HCT116 (cell line): Measurements from ENCODE around the gene CFAP91. TPM values are rescaled to one million over a fixed set of nuclear protein-coding genes. Genes with fewer than 3 reads are reported as not detected.
"Not testable (repeated sequence)": the region's sequence is repeated elsewhere in the genome, so short reads cannot be mapped to it uniquely, and the experiment has no call there.

Source experiments
- ATAC-seq: fragments of 200-7000 bp; cut with Tn5 transposase; 2 replicates; pipeline ENCODE4 v1.9.1; 2020; ENCODE audit warnings: mild to moderate bottlenecking, moderate library complexity
- BruUV-seq: library from RNA; stranded (reverse); fragments of 400-500 nt; replicated peaks from 2 replicates; lab custom pipeline; 2021; lab: Mats Ljungman, UMichigan
- CTCF ChIA-PET: fragments of 300-600 bp; sonication (Branson Sonifier 250); formaldehyde crosslinking; loops from one replicate; lab custom pipeline; 2021; ENCODE audit warnings: antibody characterized with exemption; lab: Charles Lee
- POLR2A ChIA-PET: fragments of 300-600, 350-600 bp; sonication (Branson Sonifier 250); formaldehyde crosslinking; loops from one replicate; lab custom pipeline; 2021; ENCODE audit warnings: antibody characterized with exemption; lab: Charles Lee
- RAD21 ChIA-PET, 2 experiments: fragments of 300-600 bp; sonication (Branson Sonifier 250); formaldehyde crosslinking; loops; one replicate each; lab custom pipeline; 2023; ENCODE audit warnings: low total read pairs in 2 of 2; ENCODE audit not compliant: uncharacterized antibody in 2 of 2, unreplicated experiment in 2 of 2, low non-redundant PET in 1 of 2; lab: Charles Lee
- DNase-seq: peaks from one replicate; pipeline ENCODE4 v3.0.0-alpha.2; 2010; ENCODE audit warnings: low read depth, low spot score
- H2AFZ ChIP-seq: fragments of 200-600 bp; shearing (Covaris generic), sonication (generic); 2 replicates; pipeline ENCODE4 v1.6.1; 2017; ENCODE audit warnings: low read depth, mixed run types, mixed read lengths, antibody characterized with exemption, low read length; ENCODE audit not compliant: poor library complexity, severe bottlenecking
- H3K27ac ChIP-seq: 2 replicates; pipeline ENCODE4 v1.5.1; 2012; ENCODE audit warnings: low read depth, low read length
- H3K27me3 ChIP-seq: fragments of 200-600 bp; sonication (generic); 2 replicates; pipeline ENCODE4 v1.6.1; 2016; ENCODE audit warnings: mixed run types, low read length, mixed read lengths; ENCODE audit not compliant: insufficient read depth
- H3K36me3 ChIP-seq, 2 experiments: fragments of 200-500 bp in 1 of 2; fragments of 200-600 bp in 1 of 2; sonication (Bioruptor generic) in 1 of 2; sonication (generic) in 1 of 2; 2 replicates each; pipeline versions ENCODE4 v1.5.1 to v1.6.1; 2014 to 2016; ENCODE audit warnings: low read length in 2 of 2, inconsistent platforms in 1 of 2, mixed read lengths in 1 of 2, mixed run types in 1 of 2; ENCODE audit not compliant: insufficient read depth in 2 of 2, control insufficient read depth in 1 of 2
- H3K4me1 ChIP-seq, 2 experiments: fragments of 200-600 bp in 1 of 2; sonication (generic) in 1 of 2; 2 replicates each; pipeline versions ENCODE4 v1.5.1 to v1.6.1; 2012 to 2017; ENCODE audit warnings: low read length in 2 of 2, inconsistent platforms in 1 of 2, mild to moderate bottlenecking in 1 of 2, mixed read lengths in 1 of 2, mixed run types in 1 of 2, moderate library complexity in 1 of 2; ENCODE audit not compliant: insufficient read depth in 2 of 2, control insufficient read depth in 1 of 2
- H3K4me2 ChIP-seq: fragments of 200-600 bp; sonication (generic); 2 replicates; pipeline ENCODE4 v1.6.1; 2017; ENCODE audit warnings: mixed run types, low read length, mixed read lengths
- H3K4me3 ChIP-seq, 2 experiments: fragments of 200-600 bp in 1 of 2; sonication (generic) in 1 of 2; replicated peaks in 1 of 2; 2 replicates each; pipeline ENCODE4 v1.5.1; 2011 to 2016; ENCODE audit warnings: low read length in 2 of 2, control low read depth in 1 of 2, low read depth in 1 of 2, mild to moderate bottlenecking in 1 of 2, mixed read lengths in 1 of 2, mixed run types in 1 of 2
- H3K79me2 ChIP-seq: fragments of 200-600 bp; sonication (generic); 2 replicates; pipeline ENCODE4 v1.6.1; 2017; ENCODE audit warnings: mild to moderate bottlenecking, mixed run types, low read length, moderate library complexity, mixed read lengths; ENCODE audit not compliant: insufficient read depth
- H3K9ac ChIP-seq: fragments of 200-600 bp; sonication (generic); 2 replicates; pipeline ENCODE4 v1.6.1; 2016; ENCODE audit warnings: low read length, mixed read lengths
- H3K9me2 ChIP-seq: fragments of 200-600 bp; sonication (generic), shearing (Covaris generic); 2 replicates; pipeline ENCODE4 v1.6.1; 2017; ENCODE audit warnings: mixed run types, mild to moderate bottlenecking, moderate library complexity; ENCODE audit not compliant: insufficient read depth
- H3K9me3 ChIP-seq, 2 experiments: fragments of 200-500 bp in 1 of 2; fragments of 200-600 bp in 1 of 2; sonication (Bioruptor generic) in 1 of 2; sonication (generic) in 1 of 2; 2 replicates each; pipeline ENCODE4 v1.6.1; 2014 to 2017; ENCODE audit warnings: low read length in 2 of 2, mixed read lengths in 2 of 2, inconsistent platforms in 1 of 2, low read depth in 1 of 2, mild to moderate bottlenecking in 1 of 2, mixed run types in 1 of 2, moderate library complexity in 1 of 2; ENCODE audit not compliant: control insufficient read depth in 1 of 2, insufficient read depth in 1 of 2
- H4K20me1 ChIP-seq: fragments of 200-600 bp; sonication (generic), shearing (Covaris generic); 2 replicates; pipeline ENCODE4 v1.6.1; 2017; ENCODE audit warnings: mixed run types, mild to moderate bottlenecking, moderate library complexity; ENCODE audit not compliant: insufficient read depth
- ATF3 ChIP-seq: IDR thresholded peaks from 2 replicates; pipeline ENCODE4 v1.6.1; 2012
- CBX3 ChIP-seq: IDR thresholded peaks from 2 replicates; pipeline ENCODE4 v1.6.1; 2012; ENCODE audit warnings: low read depth
- CEBPB ChIP-seq: IDR thresholded peaks from 2 replicates; pipeline ENCODE4 v1.6.1; 2012; ENCODE audit warnings: low read depth
- EGR1 ChIP-seq: IDR thresholded peaks from 2 replicates; pipeline ENCODE4 v1.6.1; 2012; ENCODE audit warnings: low read depth
- ELF1 ChIP-seq: IDR thresholded peaks from 2 replicates; pipeline ENCODE4 v1.6.1; 2012; ENCODE audit warnings: low read depth, borderline replicate concordance
- EZH2 ChIP-seq: fragments of 200-600 bp; sonication (generic); IDR thresholded peaks from 2 replicates; pipeline ENCODE4 v1.6.1; 2017; ENCODE audit warnings: antibody characterized with exemption, mixed run types
- EZH2phosphoT487 ChIP-seq: fragments of 200-600 bp; IDR thresholded peaks from 2 replicates; pipeline ENCODE4 v1.6.1; 2018; ENCODE audit warnings: antibody characterized with exemption, borderline replicate concordance
- JUND ChIP-seq: IDR thresholded peaks from 2 replicates; pipeline ENCODE4 v1.6.1; 2012
- POLR2A ChIP-seq: IDR thresholded peaks from 2 replicates; pipeline ENCODE4 v1.7.0; 2011; ENCODE audit warnings: borderline replicate concordance; ENCODE audit not compliant: insufficient read depth, insufficient read length; ENCODE audit errors: extremely low read depth
- POLR2AphosphoS5 ChIP-seq: IDR thresholded peaks from 2 replicates; pipeline ENCODE4 v1.6.1; 2011; ENCODE audit warnings: mild to moderate bottlenecking, low read depth, low read length, moderate library complexity
- SIN3A ChIP-seq: IDR thresholded peaks from 2 replicates; pipeline ENCODE4 v1.6.1; 2012; ENCODE audit warnings: low read depth
- SP1 ChIP-seq: IDR thresholded peaks from 2 replicates; pipeline ENCODE4 v1.6.1; 2012; ENCODE audit warnings: low read depth
- SRF ChIP-seq: IDR thresholded peaks from 2 replicates; pipeline ENCODE4 v1.6.1; 2012; ENCODE audit warnings: low read depth
- TCF7L2 ChIP-seq: IDR thresholded peaks from 2 replicates; pipeline ENCODE4 v1.7.0; 2011; ENCODE audit warnings: borderline replicate concordance, inconsistent platforms; ENCODE audit not compliant: insufficient read depth, insufficient read length; ENCODE audit errors: extremely low read depth
- YY1 ChIP-seq: IDR thresholded peaks from 2 replicates; pipeline ENCODE4 v1.6.1; 2011; ENCODE audit warnings: low read length, low read depth, moderate library complexity, mild to moderate bottlenecking; ENCODE audit not compliant: insufficient replicate concordance; ENCODE audit errors: extremely low read depth
- ZFX ChIP-seq: fragments of 450-650 bp; IDR thresholded peaks from 2 replicates; pipeline ENCODE4 v1.6.1; 2017
- intact Hi-C: fragments of 100-400 bp; cut with micrococcal nuclease; formaldehyde crosslinking; loops from 2 replicates; pipeline ENCODE4 v1.10.0; 2022
- total RNA-seq: library from RNA; stranded (reverse); gene quantifications from one replicate; pipeline ENCODE4 v1.2.1, GENCODE V29; 2021; ENCODE audit not compliant: unreplicated experiment
- TF ChIP-seq, protein P1 (sequence below), 3 experiments: fragments of 200-600 bp in 1 of 3; sonication (generic) in 1 of 3; IDR thresholded peaks in 2 of 3; conservative IDR thresholded peaks in 1 of 3; 2 replicates each; pipeline ENCODE4 v1.5.1; 2012 to 2017; ENCODE audit warnings: low read depth in 2 of 3, low read length in 2 of 3, antibody characterized with exemption in 1 of 3, borderline replicate concordance in 1 of 3, control low read depth in 1 of 3, mild to moderate bottlenecking in 1 of 3, mixed read lengths in 1 of 3, mixed run types in 1 of 3, moderate library complexity in 1 of 3; ENCODE audit not compliant: insufficient read depth in 1 of 3

Gene CFAP91
- total RNA-seq, 1 experiment from 2014 or later: 0.96 TPM

DNA sequence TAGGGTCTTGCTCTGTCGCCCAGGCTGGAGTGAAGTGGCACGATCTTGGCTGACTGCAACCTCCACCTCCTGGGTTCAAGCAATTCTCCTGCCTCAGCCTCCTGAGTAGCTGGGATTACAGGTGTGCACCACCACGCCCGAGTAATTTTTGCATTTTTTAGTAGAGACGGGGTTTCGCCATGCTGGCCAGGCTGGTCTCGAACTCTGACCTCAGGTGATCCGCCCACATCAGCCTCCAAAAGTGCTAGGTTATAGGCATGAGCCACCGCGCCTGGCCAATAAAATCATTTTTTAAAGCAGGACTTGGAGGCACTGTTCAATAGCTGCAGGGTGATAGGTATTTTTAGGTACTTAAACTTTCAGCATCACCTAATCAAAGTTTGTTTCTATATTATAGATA, 24.6 kb upstream of the CFAP91 start:
- H4K20me1 ChIP-seq, H3K9me2 ChIP-seq, H3K9me3 ChIP-seq, CTCF ChIA-PET, H3K9ac ChIP-seq, DNase-seq, H2AFZ ChIP-seq, H3K27me3 ChIP-seq, RAD21 ChIA-PET, BruUV-seq, H3K27ac ChIP-seq, ATAC-seq, POLR2A ChIA-PET: not testable (repeated sequence)
- intact Hi-C loops: loop anchor here (10.0 kb wide), 2 partner anchors 213 to 643 kb away; partner anchors contain the start of genes IGSF11, POGLUT1 and TMEM39A
- peaks cover 7 to 13% of the 10 kb centered on the region in 2 experiments for H3K36me3 ChIP-seq
- H3K79me2 ChIP-seq: peaks cover 18% of the 10 kb centered on the region
- H3K4me3 ChIP-seq: peak overlapping the region in 1 of 2 experiments; percentile 87; a peak in 2 of 4 replicates
- peak overlapping the region; percentile 93 for H3K4me2 ChIP-seq
- H3K4me1 ChIP-seq: peaks cover 3 to 14% of the 10 kb centered on the region in 2 experiments; a peak in 3 of 4 replicates

DNA sequence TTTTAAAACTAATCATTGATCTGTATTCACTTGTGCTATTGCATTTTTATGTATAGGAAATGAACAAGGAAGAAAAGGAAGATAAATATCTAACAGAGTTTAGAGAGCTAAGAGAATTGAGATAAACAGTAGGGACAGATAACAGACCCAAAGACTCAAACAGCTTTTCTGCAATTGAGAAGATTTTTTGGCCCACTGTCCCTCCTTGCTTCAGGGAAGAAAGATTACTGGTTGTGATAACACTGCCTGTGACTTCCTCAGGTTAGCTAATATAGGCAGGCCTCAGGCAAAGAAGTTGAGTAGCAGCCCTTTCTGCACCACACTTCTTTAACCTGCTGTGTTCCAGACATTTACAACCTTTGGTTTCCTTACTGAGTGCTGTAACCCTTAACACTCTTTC, 22.9 kb upstream of the CFAP91 start:
- H3K4me2 ChIP-seq: no peak overlapping the region
- H3K9me2 ChIP-seq: no peaks in the 10 kb centered on the region
- intact Hi-C loops: loop anchor here (2.0 to 10.0 kb wide), 5 partner anchors 215 to 797 kb away; partner anchors contain the start of genes IGSF11, POGLUT1 and TMEM39A
- H3K4me3 ChIP-seq: no peak overlapping the region
- POLR2A ChIA-PET: no interaction called here
- H2AFZ ChIP-seq: no peak overlapping the region
- no peak for ATAC-seq
- no TSS peak for BruUV-seq
- RAD21 ChIA-PET: no interaction called here
- no peaks in the 10 kb centered on the region for H3K9me3 ChIP-seq
- peaks cover 3 to 14% of the 10 kb centered on the region in 2 experiments; a peak in 3 of 4 replicates for H3K4me1 ChIP-seq
- H3K79me2 ChIP-seq: peaks cover 18% of the 10 kb centered on the region
- peaks cover under 1 to 5% of the 10 kb centered on the region in 2 experiments; a peak in 3 of 4 replicates for H3K36me3 ChIP-seq
- H3K27ac ChIP-seq: no peak overlapping the region
- H3K27me3 ChIP-seq: no peaks in the 10 kb centered on the region
- no peaks in the 10 kb centered on the region for H4K20me1 ChIP-seq
- DNase-seq: no peak
- no peak overlapping the region for H3K9ac ChIP-seq
- CTCF ChIA-PET: interaction anchor here (1.4 to 1.5 kb wide), 3 partner anchors 7 to 797 kb away, joined by 3 to 4 read pairs (median 3); no protein-coding TSS in a partner anchor
- TF ChIP-seq EZH2phosphoT487 (no peak), SP1 (no peak), CEBPB (no peak), SRF (no peak), EGR1 (no peak), ATF3 (no peak), JUND (no peak), CBX3 (no peak), ZFX (no peak), EZH2 (no peak), ELF1 (no peak), POLR2A (no peak), YY1 (no peak), SIN3A (no peak), TCF7L2 (no peak), POLR2AphosphoS5 (no peak)
- TF ChIP-seq, protein P1, sequence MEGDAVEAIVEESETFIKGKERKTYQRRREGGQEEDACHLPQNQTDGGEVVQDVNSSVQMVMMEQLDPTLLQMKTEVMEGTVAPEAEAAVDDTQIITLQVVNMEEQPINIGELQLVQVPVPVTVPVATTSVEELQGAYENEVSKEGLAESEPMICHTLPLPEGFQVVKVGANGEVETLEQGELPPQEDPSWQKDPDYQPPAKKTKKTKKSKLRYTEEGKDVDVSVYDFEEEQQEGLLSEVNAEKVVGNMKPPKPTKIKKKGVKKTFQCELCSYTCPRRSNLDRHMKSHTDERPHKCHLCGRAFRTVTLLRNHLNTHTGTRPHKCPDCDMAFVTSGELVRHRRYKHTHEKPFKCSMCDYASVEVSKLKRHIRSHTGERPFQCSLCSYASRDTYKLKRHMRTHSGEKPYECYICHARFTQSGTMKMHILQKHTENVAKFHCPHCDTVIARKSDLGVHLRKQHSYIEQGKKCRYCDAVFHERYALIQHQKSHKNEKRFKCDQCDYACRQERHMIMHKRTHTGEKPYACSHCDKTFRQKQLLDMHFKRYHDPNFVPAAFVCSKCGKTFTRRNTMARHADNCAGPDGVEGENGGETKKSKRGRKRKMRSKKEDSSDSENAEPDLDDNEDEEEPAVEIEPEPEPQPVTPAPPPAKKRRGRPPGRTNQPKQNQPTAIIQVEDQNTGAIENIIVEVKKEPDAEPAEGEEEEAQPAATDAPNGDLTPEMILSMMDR (IDR thresholded peaks at IDR 0.05 in 2 of 3, conservative IDR thresholded peaks at IDR 0.05 in 1 of 3; ENCODE audit: borderline replicate concordance in 1 of 3, insufficient read depth in 1 of 3, low read depth in 2 of 3, low read length in 2 of 3): no peak
